HEK293 (cell line): ENCODE measurements around the gene SHBG.

Experiments
- CTCF ChIA-PET: fragments of 350-600 bp; formaldehyde crosslinking; extraction: SDS; loops from one replicate; lab custom pipeline; 2021; ENCODE audit warnings: antibody characterized with exemption; lab: Yijun Ruan, JAX
- POLR2A ChIA-PET: fragments of 300-600 bp; formaldehyde crosslinking; extraction: SDS; loops from one replicate; lab custom pipeline; 2020; ENCODE audit warnings: antibody characterized with exemption, inconsistent platforms; lab: Yijun Ruan, JAX
- H3K27ac ChIP-seq: fragments of 200-500 bp; sonication (Bioruptor generic); 2 replicates; pipeline ENCODE4 v1.5.1; 2014; ENCODE audit warnings: low read depth, low read length, control low read depth, inconsistent platforms; ENCODE audit errors: extremely low read depth
- H3K36me3 ChIP-seq, 2 experiments: fragments of 200-500 bp in 1 of 2; sonication (Bioruptor generic) in 1 of 2; 1 replicate in 1 of 2; 2 replicates in 1 of 2; pipeline ENCODE4 v1.5.1; 2014 to 2017; ENCODE audit warnings: inconsistent platforms in 2 of 2, low read length in 2 of 2; ENCODE audit not compliant: control insufficient read depth in 2 of 2, insufficient read depth in 1 of 2
- H3K4me1 ChIP-seq: fragments of 200-500 bp; sonication (Bioruptor generic); 2 replicates; pipeline ENCODE4 v1.5.1; 2014; ENCODE audit warnings: mild to moderate bottlenecking, low read length, inconsistent platforms; ENCODE audit not compliant: control insufficient read depth, insufficient read depth
- H3K4me3 ChIP-seq: 2 replicates; pipeline ENCODE4 v1.5.1; 2011; ENCODE audit warnings: low read depth, mild to moderate bottlenecking, control low read depth, low read length, moderate library complexity
- H3K9me3 ChIP-seq: fragments of 200-500 bp; sonication (Bioruptor generic); 2 replicates; pipeline ENCODE4 v1.5.1; 2014; ENCODE audit warnings: low read depth, low read length, inconsistent platforms; ENCODE audit not compliant: control insufficient read depth, insufficient read depth
- EGR2 ChIP-seq: fragments of 450-650 bp; formaldehyde crosslinking; IDR thresholded peaks from 2 replicates; pipeline ENCODE4 v1.5.1; 2016; ENCODE audit warnings: low read depth, missing biosample characterization, missing genetic modification characterization
- GLIS1 ChIP-seq: fragments of 450-650 bp; formaldehyde crosslinking; IDR thresholded peaks from 2 replicates; pipeline ENCODE4 v1.5.1; 2016; ENCODE audit warnings: missing biosample characterization, missing genetic modification characterization
- IKZF3 ChIP-seq: fragments of 450-650 bp; IDR thresholded peaks from 2 replicates; pipeline ENCODE4 v1.5.0; 2018; ENCODE audit warnings: missing biosample characterization, mild to moderate bottlenecking, missing genetic modification characterization, moderate library complexity
- SALL2 ChIP-seq: fragments of 450-650 bp; formaldehyde crosslinking; IDR thresholded peaks from 2 replicates; pipeline ENCODE4 v1.5.0; 2017; ENCODE audit warnings: missing biosample characterization, mild to moderate bottlenecking, missing genetic modification characterization, borderline replicate concordance
- ZBTB17 ChIP-seq: fragments of 450-650 bp; formaldehyde crosslinking; IDR thresholded peaks from 2 replicates; pipeline ENCODE4 v1.5.1; 2016; ENCODE audit warnings: missing biosample characterization, missing genetic modification characterization
- ZFP69B ChIP-seq: fragments of 450-650 bp; formaldehyde crosslinking; IDR thresholded peaks from 2 replicates; pipeline ENCODE4 v1.5.1; 2016; ENCODE audit warnings: missing biosample characterization, missing genetic modification characterization
- ZNF114 ChIP-seq: fragments of 450-650 bp; formaldehyde crosslinking; IDR thresholded peaks from 2 replicates; pipeline ENCODE4 v1.5.0; 2017; ENCODE audit warnings: missing biosample characterization, missing genetic modification characterization
- ZNF174 ChIP-seq: fragments of 450-650 bp; formaldehyde crosslinking; IDR thresholded peaks from 2 replicates; pipeline ENCODE4 v1.5.0; 2017; ENCODE audit warnings: missing biosample characterization, mild to moderate bottlenecking, missing genetic modification characterization
- ZNF19 ChIP-seq: fragments of 450-650 bp; formaldehyde crosslinking; IDR thresholded peaks from 2 replicates; pipeline ENCODE4; 2016; ENCODE audit warnings: missing biosample characterization, missing genetic modification characterization, low read depth
- ZNF324 ChIP-seq: fragments of 450-650 bp; formaldehyde crosslinking; IDR thresholded peaks from 2 replicates; pipeline ENCODE4 v1.5.1; 2016; ENCODE audit warnings: missing biosample characterization, missing genetic modification characterization
- ZNF335 ChIP-seq: fragments of 450-650 bp; formaldehyde crosslinking; conservative IDR thresholded peaks from 2 replicates; pipeline ENCODE4 v1.5.1; 2016; ENCODE audit warnings: missing biosample characterization, missing genetic modification characterization
- ZNF341 ChIP-seq: fragments of 450-650 bp; formaldehyde crosslinking; IDR thresholded peaks from 2 replicates; pipeline ENCODE4; 2016; ENCODE audit warnings: low read depth, missing biosample characterization, missing genetic modification characterization
- ZNF416 ChIP-seq: fragments of 450-650 bp; formaldehyde crosslinking; IDR thresholded peaks from 2 replicates; pipeline ENCODE4 v1.5.1; 2016; ENCODE audit warnings: missing biosample characterization, missing genetic modification characterization
- ZNF423 ChIP-seq: fragments of 450-650 bp; formaldehyde crosslinking; IDR thresholded peaks from 2 replicates; pipeline ENCODE4 v1.5.1; 2016; ENCODE audit warnings: missing biosample characterization, missing genetic modification characterization
- ZNF426 ChIP-seq: fragments of 450-650 bp; formaldehyde crosslinking; IDR thresholded peaks from 2 replicates; pipeline ENCODE4 v1.5.1; 2017; ENCODE audit warnings: missing biosample characterization, missing genetic modification characterization, mild to moderate bottlenecking, inconsistent platforms, moderate library complexity
- ZNF549 ChIP-seq: fragments of 450-650 bp; IDR thresholded peaks from 2 replicates; pipeline ENCODE4 v1.5.1; 2018; ENCODE audit warnings: missing biosample characterization, missing genetic modification characterization, mild to moderate bottlenecking, inconsistent platforms, moderate library complexity
- ZNF600 ChIP-seq: fragments of 450-650 bp; formaldehyde crosslinking; IDR thresholded peaks from 2 replicates; pipeline ENCODE4 v1.5.1; 2016; ENCODE audit warnings: missing biosample characterization, missing genetic modification characterization
- ZNF707 ChIP-seq: fragments of 450-650 bp; formaldehyde crosslinking; IDR thresholded peaks from 2 replicates; pipeline ENCODE4 v1.5.1; 2016; ENCODE audit warnings: missing biosample characterization, missing genetic modification characterization
- ZNF785 ChIP-seq: fragments of 450-650 bp; formaldehyde crosslinking; IDR thresholded peaks from 2 replicates; pipeline ENCODE4 v1.5.1; 2016; ENCODE audit warnings: missing biosample characterization, missing genetic modification characterization
- ZNF843 ChIP-seq: fragments of 450-650 bp; formaldehyde crosslinking; IDR thresholded peaks from 2 replicates; pipeline ENCODE4 v1.5.1; 2016; ENCODE audit warnings: missing biosample characterization, missing genetic modification characterization
- ZXDB ChIP-seq: fragments of 450-650 bp; formaldehyde crosslinking; IDR thresholded peaks from 2 replicates; pipeline ENCODE4 v1.5.1; 2016; ENCODE audit warnings: missing biosample characterization, missing genetic modification characterization
- TF ChIP-seq, protein P1 (sequence below): fragments of 450-650 bp; formaldehyde crosslinking; IDR thresholded peaks from 2 replicates; pipeline ENCODE4 v1.5.1; 2016; ENCODE audit warnings: missing biosample characterization, missing genetic modification characterization
- TF ChIP-seq, protein P2 (sequence below): fragments of 450-650 bp; formaldehyde crosslinking; IDR thresholded peaks from 2 replicates; pipeline ENCODE4 v1.5.1; 2016; ENCODE audit warnings: missing biosample characterization, missing genetic modification characterization
- TF ChIP-seq, protein P3 (sequence below): fragments of 450-650 bp; formaldehyde crosslinking; IDR thresholded peaks from 2 replicates; pipeline ENCODE4 v1.5.1; 2016; ENCODE audit warnings: missing biosample characterization, missing genetic modification characterization
- TF ChIP-seq, protein P4 (sequence below): fragments of 450-650 bp; formaldehyde crosslinking; IDR thresholded peaks from 2 replicates; pipeline ENCODE4 v1.5.1; 2016; ENCODE audit warnings: missing biosample characterization, missing genetic modification characterization, borderline replicate concordance

SHBG gene

DNA sequence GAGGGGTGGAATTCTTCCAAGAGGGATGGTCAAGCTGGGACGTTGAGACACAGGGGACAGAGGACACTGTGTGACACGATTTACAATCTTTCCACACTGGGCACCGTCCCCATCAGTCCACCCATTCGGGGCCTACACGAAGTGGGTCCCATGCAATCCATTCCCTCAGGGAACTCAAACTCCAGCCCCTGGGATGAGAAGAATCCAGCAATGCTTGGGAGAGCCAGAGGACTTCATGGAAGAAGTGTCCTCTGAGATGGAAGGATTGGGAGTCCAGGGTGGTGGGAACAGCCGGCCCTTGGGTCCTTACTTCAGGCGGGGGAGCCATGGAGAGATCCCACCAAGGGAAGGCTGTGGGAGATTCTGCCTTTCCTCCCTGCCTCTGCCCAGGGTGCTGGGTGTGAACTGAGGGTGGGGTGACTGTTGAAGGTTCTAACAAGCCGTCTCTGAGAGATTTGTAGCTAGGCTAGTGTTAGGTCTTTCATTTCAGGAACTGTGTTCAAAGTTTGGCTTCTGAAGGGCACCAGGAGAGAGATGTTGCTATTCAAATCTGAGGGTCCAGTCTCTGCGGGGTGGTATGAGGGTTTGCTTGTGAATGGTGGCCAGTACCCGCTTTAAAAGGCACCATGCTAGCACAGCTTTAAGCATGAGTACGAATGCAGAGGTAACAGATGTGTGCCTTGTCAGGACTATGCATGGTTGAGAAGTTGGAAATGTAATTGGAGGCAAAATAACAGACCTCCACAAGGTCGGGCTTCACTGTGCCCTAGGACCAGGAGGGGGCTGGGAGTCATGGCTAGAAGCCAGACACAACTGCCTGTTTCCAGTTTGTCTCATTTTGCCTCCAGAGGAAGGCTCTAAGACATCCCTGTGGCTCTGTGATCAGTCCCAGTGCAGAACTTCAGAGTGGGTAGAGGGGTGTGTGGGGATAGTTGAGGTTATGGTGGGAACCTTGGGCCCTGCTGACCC, 22.7 kb downstream of the SHBG start:
- Histone ChIP-seq H3K4me1 (peaks cover 11% of the 10 kb centered on the region), H3K9me3 (no peaks in the 10 kb centered on the region), H3K36me3 (no peaks in the 10 kb centered on the region), H3K27ac (no peak overlapping the region), H3K4me3 (no peak overlapping the region)
- CTCF ChIA-PET: interaction anchor here (0.6 to 7.2 kb wide), 5 partner anchors 10 to 64 kb away, joined by 3 to 57 read pairs (median 5); no protein-coding TSS in a partner anchor
- TF ChIP-seq ZNF324: no peak
- TF ChIP-seq ZNF423 (tag by site-specific recombination): no peak
- TF ChIP-seq ZNF416: no peak
- TF ChIP-seq, protein P1, sequence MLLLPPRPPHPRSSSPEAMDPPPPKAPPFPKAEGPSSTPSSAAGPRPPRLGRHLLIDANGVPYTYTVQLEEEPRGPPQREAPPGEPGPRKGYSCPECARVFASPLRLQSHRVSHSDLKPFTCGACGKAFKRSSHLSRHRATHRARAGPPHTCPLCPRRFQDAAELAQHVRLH (tag by site-specific recombination): no peak
- TF ChIP-seq ZNF426: no peak
- TF ChIP-seq ZNF335: peak; percentile 68
- TF ChIP-seq, protein P2, sequence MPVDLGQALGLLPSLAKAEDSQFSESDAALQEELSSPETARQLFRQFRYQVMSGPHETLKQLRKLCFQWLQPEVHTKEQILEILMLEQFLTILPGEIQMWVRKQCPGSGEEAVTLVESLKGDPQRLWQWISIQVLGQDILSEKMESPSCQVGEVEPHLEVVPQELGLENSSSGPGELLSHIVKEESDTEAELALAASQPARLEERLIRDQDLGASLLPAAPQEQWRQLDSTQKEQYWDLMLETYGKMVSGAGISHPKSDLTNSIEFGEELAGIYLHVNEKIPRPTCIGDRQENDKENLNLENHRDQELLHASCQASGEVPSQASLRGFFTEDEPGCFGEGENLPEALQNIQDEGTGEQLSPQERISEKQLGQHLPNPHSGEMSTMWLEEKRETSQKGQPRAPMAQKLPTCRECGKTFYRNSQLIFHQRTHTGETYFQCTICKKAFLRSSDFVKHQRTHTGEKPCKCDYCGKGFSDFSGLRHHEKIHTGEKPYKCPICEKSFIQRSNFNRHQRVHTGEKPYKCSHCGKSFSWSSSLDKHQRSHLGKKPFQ (tag by site-specific recombination): peak; percentile 81
- TF ChIP-seq, protein P3, sequence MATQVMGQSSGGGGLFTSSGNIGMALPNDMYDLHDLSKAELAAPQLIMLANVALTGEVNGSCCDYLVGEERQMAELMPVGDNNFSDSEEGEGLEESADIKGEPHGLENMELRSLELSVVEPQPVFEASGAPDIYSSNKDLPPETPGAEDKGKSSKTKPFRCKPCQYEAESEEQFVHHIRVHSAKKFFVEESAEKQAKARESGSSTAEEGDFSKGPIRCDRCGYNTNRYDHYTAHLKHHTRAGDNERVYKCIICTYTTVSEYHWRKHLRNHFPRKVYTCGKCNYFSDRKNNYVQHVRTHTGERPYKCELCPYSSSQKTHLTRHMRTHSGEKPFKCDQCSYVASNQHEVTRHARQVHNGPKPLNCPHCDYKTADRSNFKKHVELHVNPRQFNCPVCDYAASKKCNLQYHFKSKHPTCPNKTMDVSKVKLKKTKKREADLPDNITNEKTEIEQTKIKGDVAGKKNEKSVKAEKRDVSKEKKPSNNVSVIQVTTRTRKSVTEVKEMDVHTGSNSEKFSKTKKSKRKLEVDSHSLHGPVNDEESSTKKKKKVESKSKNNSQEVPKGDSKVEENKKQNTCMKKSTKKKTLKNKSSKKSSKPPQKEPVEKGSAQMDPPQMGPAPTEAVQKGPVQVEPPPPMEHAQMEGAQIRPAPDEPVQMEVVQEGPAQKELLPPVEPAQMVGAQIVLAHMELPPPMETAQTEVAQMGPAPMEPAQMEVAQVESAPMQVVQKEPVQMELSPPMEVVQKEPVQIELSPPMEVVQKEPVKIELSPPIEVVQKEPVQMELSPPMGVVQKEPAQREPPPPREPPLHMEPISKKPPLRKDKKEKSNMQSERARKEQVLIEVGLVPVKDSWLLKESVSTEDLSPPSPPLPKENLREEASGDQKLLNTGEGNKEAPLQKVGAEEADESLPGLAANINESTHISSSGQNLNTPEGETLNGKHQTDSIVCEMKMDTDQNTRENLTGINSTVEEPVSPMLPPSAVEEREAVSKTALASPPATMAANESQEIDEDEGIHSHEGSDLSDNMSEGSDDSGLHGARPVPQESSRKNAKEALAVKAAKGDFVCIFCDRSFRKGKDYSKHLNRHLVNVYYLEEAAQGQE (tag by site-specific recombination): peak; percentile 69
- TF ChIP-seq IKZF3 (tag by site-specific recombination): peak; percentile 78
- peak; percentile 71 for TF ChIP-seq ZNF341
- no peak for TF ChIP-seq ZNF549 (tag by site-specific recombination)
- no peak for TF ChIP-seq ZNF174 (tag by site-specific recombination)
- TF ChIP-seq GLIS1 (tag by site-specific recombination): no peak
- TF ChIP-seq SALL2 (tag by site-specific recombination): no peak
- TF ChIP-seq ZNF785 (tag by site-specific recombination): no peak
- TF ChIP-seq ZFP69B (tag by site-specific recombination): no peak
- no peak for TF ChIP-seq ZXDB (tag by site-specific recombination)
- POLR2A ChIA-PET: interaction anchor here (0.6 to 5.3 kb wide), 5 partner anchors 15 to 34 kb away, joined by 3 to 113 read pairs (median 7); partner anchors contain the start of genes SAT2, TP53 and WRAP53

DNA sequence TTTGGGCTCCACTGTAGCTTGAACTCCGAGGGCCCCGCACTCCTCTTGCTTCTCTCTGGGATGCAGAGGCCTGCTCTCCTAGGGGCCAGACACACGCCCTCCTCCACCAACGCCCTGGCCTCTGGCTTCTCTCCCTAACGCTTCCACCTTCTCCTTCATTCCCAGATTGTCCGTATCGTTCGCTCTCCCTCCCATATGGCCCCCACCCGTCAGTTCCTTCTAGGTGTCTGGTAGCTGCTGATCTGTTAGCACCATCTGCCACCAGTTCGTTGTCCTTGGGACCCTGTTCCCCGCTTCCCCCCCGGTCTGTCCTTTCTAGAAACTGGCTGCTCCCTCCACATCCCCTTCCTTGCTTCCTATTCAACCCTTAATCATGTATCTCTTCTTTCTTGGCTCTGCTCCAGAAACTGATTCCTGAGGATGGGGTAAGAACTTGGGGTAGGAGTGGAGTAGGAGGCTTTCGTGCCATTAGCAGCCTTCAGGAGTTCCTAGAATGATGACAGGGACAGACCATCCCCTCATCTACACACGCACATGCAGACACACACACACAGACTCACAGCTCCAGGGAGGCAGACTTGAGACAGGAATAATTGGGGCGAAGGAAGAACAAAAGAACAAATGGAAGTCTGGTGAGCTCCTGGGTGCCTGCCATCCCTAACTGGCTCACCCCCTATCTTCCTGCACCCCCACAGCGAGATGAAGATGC, 25.1 kb downstream of the SHBG start:
- Histone ChIP-seq H3K27ac (no peak overlapping the region), H3K4me1 (peaks cover 11% of the 10 kb centered on the region), H3K4me3 (no peak overlapping the region), H3K9me3 (no peaks in the 10 kb centered on the region), H3K36me3 (no peaks in the 10 kb centered on the region)
- POLR2A ChIA-PET: interaction anchor here (2.1 to 5.3 kb wide), 2 partner anchors 31 to 32 kb away, joined by 28 to 113 read pairs; partner anchors contain the start of genes TP53 and WRAP53
- CTCF ChIA-PET: interaction anchor here (1.0 to 7.2 kb wide), 4 partner anchors 18 to 140 kb away, joined by 4 to 57 read pairs (median 5); partner anchors contain the start of gene TP53
- TF ChIP-seq ZNF19 (tag by site-specific recombination) (no peak), ZNF707 (no peak), ZNF843 (tag by site-specific recombination) (no peak), EGR2 (tag by site-specific recombination) (peak; percentile 46), ZNF114 (tag by site-specific recombination) (no peak), ZBTB17 (tag by site-specific recombination) (no peak), ZNF600 (tag by site-specific recombination) (peak; percentile 80)
- TF ChIP-seq, protein P4, sequence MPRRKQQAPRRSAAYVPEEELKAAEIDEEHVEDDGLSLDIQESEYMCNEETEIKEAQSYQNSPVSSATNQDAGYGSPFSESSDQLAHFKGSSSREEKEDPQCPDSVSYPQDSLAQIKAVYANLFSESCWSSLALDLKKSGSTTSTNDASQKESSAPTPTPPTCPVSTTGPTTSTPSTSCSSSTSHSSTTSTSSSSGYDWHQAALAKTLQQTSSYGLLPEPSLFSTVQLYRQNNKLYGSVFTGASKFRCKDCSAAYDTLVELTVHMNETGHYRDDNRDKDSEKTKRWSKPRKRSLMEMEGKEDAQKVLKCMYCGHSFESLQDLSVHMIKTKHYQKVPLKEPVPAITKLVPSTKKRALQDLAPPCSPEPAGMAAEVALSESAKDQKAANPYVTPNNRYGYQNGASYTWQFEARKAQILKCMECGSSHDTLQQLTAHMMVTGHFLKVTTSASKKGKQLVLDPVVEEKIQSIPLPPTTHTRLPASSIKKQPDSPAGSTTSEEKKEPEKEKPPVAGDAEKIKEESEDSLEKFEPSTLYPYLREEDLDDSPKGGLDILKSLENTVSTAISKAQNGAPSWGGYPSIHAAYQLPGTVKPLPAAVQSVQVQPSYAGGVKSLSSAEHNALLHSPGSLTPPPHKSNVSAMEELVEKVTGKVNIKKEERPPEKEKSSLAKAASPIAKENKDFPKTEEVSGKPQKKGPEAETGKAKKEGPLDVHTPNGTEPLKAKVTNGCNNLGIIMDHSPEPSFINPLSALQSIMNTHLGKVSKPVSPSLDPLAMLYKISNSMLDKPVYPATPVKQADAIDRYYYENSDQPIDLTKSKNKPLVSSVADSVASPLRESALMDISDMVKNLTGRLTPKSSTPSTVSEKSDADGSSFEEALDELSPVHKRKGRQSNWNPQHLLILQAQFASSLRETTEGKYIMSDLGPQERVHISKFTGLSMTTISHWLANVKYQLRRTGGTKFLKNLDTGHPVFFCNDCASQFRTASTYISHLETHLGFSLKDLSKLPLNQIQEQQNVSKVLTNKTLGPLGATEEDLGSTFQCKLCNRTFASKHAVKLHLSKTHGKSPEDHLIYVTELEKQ (tag by site-specific recombination): no peak
